GM13977 (cell line): ENCODE results near the gene MBP.

Experiments
- DNase-seq: peaks from one replicate; pipeline ENCODE4 v3.0.0; 2012; ENCODE audit warnings: low spot score
- in situ Hi-C: fragments of 300-500 bp; cut with MboI; formaldehyde crosslinking; loops from one replicate; pipeline ENCODE4 v1.12.0; 2022; ENCODE audit warnings: low sequenced_read_pairs, low pct_unique_long_range_greater_than_20kb, mixed read lengths, inconsistent platforms; ENCODE audit not compliant: unreplicated experiment
- TF ChIP-seq, protein P1 (sequence below): IDR thresholded peaks from 2 replicates; pipeline ENCODE4 v1.5.1; 2012; ENCODE audit warnings: mild to moderate bottlenecking, control low read depth; ENCODE audit not compliant: insufficient read depth; ENCODE audit errors: extremely low read depth, missing control alignments

Gene MBP

DNA sequence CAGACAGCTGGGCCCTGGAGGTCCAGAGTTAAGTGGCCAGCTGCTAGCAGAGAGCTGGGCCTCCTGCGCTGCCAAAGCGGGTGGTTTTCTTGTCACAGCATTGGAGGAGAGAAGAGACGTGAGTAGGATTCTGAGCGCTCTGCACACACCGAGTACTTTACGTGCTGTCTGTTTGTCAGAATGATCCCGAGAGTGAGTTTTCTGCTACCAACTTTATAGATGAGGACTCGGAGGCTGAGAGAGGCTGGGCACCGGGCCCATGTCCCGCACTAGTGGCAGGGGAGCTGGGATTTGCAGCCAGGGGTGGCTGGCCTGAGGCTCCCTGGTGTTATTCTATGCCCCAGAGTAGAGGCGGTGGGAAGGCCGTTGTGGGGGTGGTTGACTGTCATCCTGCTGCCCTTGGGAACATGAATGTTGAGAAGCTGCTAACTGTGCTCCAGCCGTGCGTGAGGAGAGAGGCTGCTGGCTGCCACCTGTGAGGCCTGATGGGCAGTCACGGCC lies 36.3 kb upstream of the MBP start:
- TF ChIP-seq, protein P1, sequence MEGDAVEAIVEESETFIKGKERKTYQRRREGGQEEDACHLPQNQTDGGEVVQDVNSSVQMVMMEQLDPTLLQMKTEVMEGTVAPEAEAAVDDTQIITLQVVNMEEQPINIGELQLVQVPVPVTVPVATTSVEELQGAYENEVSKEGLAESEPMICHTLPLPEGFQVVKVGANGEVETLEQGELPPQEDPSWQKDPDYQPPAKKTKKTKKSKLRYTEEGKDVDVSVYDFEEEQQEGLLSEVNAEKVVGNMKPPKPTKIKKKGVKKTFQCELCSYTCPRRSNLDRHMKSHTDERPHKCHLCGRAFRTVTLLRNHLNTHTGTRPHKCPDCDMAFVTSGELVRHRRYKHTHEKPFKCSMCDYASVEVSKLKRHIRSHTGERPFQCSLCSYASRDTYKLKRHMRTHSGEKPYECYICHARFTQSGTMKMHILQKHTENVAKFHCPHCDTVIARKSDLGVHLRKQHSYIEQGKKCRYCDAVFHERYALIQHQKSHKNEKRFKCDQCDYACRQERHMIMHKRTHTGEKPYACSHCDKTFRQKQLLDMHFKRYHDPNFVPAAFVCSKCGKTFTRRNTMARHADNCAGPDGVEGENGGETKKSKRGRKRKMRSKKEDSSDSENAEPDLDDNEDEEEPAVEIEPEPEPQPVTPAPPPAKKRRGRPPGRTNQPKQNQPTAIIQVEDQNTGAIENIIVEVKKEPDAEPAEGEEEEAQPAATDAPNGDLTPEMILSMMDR = no peak
- in situ Hi-C loops = no loop called here

DNA sequence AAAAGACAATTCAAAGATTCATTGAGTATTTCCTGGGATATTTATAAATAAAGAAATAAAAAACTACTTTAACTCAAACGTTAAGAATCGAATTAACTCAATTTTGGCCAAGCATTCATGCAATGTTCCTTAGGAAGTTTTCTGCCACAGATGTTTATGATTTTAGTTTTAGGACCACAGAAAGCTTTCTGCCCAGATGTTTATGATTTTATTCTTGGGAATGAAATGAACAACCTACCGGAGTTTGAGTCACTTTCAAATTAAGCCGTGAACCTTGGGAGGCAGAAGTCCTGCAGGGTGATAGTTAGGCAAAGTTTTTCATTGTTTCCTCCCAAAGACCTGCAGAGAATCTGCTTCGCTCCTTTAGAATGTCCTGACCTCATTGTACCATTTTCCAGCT lies 34.7 kb upstream of the MBP start:
- in situ Hi-C loops = no loop called here
- TF ChIP-seq, protein P1 = no peak
- DNase-seq = no peak

More for the DNA sequence above, 36.3 kb upstream of the MBP start:
- no peak for DNase-seq

DNA sequence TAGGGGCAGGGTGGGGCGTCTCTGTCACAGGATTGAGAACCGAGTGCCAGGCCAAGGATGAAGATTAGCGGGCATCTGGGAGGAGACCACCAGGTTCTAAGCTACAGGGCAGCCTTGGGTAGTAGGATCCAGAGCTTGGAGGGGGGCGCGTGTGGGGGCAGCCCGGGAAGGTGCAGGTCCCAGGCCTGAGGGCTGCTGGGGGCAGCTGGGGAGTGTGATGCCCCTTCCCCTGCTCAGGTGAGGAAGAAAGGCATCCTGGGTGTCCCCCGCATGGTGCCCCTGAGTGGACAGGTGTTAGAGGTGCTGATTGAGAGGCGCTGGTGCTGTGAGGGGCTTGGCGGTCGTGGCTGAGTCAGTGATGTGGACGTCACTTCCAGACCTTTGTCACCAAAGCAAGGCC lies 33.9 kb upstream of the MBP start:
- in situ Hi-C loops = no loop called here
- TF ChIP-seq, protein P1 = no peak
- DNase-seq = no peak

DNA sequence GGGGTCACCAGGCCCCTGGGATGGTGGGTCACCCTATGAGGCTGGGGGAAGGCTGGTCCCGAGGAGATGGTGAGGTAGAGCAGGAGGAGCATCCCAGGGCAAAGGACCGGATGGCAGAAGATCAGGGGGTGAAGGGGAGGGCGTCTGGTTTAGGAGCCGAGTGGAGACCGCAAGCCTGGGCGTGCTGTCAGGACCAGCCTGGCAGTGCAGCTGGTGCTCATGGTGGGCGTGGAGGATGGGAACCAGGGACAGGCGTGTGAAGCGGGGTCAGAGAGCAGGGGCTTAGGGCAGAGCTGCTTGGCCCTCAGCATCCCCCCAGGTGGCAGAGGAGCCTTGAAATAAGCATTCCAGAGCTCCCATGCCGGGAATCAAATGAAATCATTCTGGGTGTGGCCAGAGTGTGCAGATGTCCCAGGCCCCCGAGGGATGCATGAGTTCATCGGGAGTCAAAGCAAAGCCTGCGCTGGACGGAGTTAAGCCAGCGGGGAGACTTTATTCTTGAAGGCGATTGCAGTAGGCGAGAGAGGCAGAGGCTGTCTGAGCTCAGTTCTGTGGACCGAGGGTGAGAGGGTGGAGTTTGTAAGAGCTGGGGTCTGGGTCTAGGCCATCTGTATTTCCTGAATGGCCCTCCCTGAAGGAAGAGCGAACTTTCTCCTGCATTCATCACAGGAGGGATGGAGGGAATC lies 33.1 kb upstream of the MBP start:
- in situ Hi-C loops = no loop called here
- TF ChIP-seq, protein P1 = no peak
- no peak for DNase-seq

DNA sequence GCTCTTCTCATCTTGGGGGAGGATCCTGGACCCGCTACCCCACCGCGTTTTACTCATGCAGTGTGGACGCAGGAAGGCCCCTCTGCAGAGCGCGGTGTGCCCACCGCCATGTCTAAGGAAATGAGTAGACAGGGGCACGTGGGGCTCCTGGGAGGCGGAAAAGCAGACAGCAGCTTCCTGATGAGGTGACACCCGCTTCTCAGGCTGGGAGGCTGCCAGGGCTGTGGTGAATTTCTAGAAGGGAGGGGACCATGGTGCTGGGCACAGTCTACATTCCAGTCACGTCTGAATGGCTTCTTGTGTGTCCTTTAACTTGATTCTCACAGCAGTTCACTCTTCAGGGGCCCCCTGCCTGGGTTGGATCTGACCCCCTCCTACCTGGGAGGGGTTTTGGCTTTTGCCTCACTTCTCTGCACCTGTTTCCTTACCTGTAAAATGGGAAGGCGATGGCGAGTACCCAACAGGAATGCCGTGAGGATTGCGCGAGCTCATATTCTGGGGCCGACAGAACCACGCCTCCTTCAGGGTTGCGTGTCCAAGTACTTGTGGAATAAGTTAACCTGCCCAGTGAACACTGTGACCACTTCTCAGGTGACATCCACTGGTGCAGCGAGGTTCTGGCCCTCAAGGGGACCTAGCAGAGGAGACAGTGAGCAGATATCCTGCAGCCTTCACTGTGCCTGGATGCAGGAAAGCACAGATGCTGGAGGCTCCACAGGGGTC lies 32.3 kb upstream of the MBP start:
- DNase-seq = no peak
- in situ Hi-C loops = no loop called here

DNA sequence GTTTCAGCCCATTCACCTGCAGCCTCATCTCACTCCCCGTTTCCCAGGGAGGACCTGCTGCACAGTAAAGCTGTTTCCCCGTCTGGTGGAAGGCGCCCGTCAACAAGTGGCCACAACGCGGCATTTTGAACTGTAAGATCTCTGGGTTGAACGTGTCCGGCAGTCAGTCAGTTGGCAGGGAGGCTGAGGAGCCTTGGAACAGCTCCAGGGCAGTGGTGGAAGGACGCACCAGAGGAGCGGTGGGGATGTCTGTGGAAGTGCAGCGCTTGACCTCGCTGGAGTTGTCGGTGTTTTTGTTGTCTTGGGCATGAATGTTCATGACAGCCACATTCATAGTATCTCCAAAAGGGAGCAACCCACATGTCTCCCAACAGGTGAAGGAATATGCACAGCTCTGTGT lies 31.4 kb upstream of the MBP start:
- in situ Hi-C loops = no loop called here
- TF ChIP-seq, protein P1 = no peak

More for the DNA sequence above, 32.3 kb upstream of the MBP start:
- TF ChIP-seq, protein P1 = no peak

More for the DNA sequence above, 31.4 kb upstream of the MBP start:
- DNase-seq = no peak
